ENCODE data around the gene DCLK1. TPM values are rescaled to one million over a fixed set of nuclear protein-coding genes. Genes with fewer than 3 reads are reported as not detected.

Gene DCLK1
- 5.3 and 6.4 TPM in 2 replicates for total RNA-seq (ENCODE audit: low replicate concordance)

DNA sequence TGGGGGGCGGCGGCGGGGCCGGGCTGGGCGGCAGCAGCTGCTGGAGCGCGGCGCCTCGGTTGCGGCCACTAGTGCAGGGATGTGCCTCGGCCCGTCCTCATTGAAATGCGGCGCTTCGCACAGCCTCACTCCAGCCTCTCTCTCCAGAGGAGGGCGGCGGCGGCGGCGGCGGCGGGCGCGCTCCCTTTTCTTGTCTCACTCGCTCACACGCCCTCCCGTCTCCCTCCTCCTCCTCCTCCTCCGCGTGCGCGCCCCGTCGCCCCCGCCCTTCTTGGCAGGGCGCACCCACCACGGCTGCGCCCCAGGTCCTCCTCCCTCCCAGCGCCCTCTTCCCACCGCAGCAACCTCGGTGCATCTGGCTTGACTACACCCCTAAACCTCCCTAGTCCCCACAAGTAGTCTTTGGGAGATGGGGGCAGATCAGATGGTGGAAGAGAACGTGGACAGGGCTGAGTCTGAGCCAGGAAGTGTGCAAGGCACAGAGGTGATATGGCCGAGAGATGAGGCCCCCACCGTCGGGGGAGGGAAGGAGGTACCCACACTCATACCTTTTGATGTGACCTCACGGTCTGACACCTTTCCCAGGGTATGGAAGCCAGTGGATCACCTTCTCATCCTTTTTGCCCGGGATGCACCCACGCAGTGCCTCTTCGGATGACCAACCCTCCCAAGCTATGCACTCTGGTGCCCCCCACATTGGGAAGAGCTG is at the start of gene DCLK1:
DCLK1 (minus strand) TSS at position 161 of the 709 bp plus-strand sequence.
- Histone ChIP-seq H3K27me3 (peaks cover 74% of the 10 kb centered on the region), H3K4me2 (peak within 1 kb of the TSS; percentile 83), H3K9me3 (ENCODE audit: low read depth) (no peaks in the 10 kb centered on the region), H4K20me1 (ENCODE audit: low read depth) (no peaks in the 10 kb centered on the region), H3K9ac (no peak within 1 kb of the TSS), H3F3A (ENCODE audit: low read depth) (no peaks in the 10 kb centered on the region), H2AFZ (replicated peaks) (peak within 1 kb of the TSS; percentile 93), H3K4me1 (no peaks in the 10 kb centered on the region), H3K27ac (no peak within 1 kb of the TSS), H3K4me3 (peak within 1 kb of the TSS; percentile 69), H3K79me2 (ENCODE audit: low read depth) (no peaks in the 10 kb centered on the region), H3K36me3 (no peaks in the 10 kb centered on the region)
- peak; percentile 85 for DNase-seq (ENCODE audit: low spot score)
- H3K27ac Mint-ChIP-seq = no peak within 1 kb of the TSS
- H3K27me3 Mint-ChIP-seq (ENCODE audit: insufficient read depth, low read depth) = peaks cover 4% of the 10 kb centered on the region
- H3K4me3 Mint-ChIP-seq = peak within 1 kb of the TSS; percentile 94
- no peaks in the 10 kb centered on the region for H3K36me3 Mint-ChIP-seq
- TF ChIP-seq EZH2 (IDR thresholded peaks at IDR 0.05) (no peak), EZH2phosphoT487 (IDR thresholded peaks at IDR 0.05) (no peak), CTCF (IDR thresholded peaks at IDR 0.05) (no peak)
- no peaks in the 10 kb centered on the region for H3K9me3 Mint-ChIP-seq
- H3K4me1 Mint-ChIP-seq = peaks cover 7% of the 10 kb centered on the region

- H3K4me3 Mint-ChIP-seq = no peak overlapping the region
- no peaks in the 10 kb centered on the region for H3F3A ChIP-seq (ENCODE audit: low read depth)
- H3K4me1 ChIP-seq = no peaks in the 10 kb centered on the region
- H3K9me3 ChIP-seq (ENCODE audit: low read depth) = no peaks in the 10 kb centered on the region
- H3K27ac Mint-ChIP-seq = no peak overlapping the region
- no peaks in the 10 kb centered on the region for H3K36me3 ChIP-seq
- no peaks in the 10 kb centered on the region for H3K79me2 ChIP-seq (ENCODE audit: low read depth)
- TF ChIP-seq CTCF (IDR thresholded peaks at IDR 0.05) = no peak
- TF ChIP-seq EZH2 (IDR thresholded peaks at IDR 0.05) = no peak
- TF ChIP-seq EZH2phosphoT487 (IDR thresholded peaks at IDR 0.05) = no peak
- DNase-seq (ENCODE audit: low spot score) = no peak
- no peaks in the 10 kb centered on the region for H3K36me3 Mint-ChIP-seq
- no peak overlapping the region for H3K27ac ChIP-seq
- no peak overlapping the region for H3K9ac ChIP-seq
- no peak overlapping the region for H2AFZ ChIP-seq (replicated peaks)
- H3K27me3 ChIP-seq = no peaks in the 10 kb centered on the region
- no peaks in the 10 kb centered on the region for H3K4me1 Mint-ChIP-seq
- peaks cover 2% of the 10 kb centered on the region for H3K27me3 Mint-ChIP-seq (ENCODE audit: insufficient read depth, low read depth)
- H4K20me1 ChIP-seq (ENCODE audit: low read depth) = no peaks in the 10 kb centered on the region
- H3K4me3 ChIP-seq = no peak overlapping the region
- no peak overlapping the region for H3K4me2 ChIP-seq
- H3K9me3 Mint-ChIP-seq = no peaks in the 10 kb centered on the region
These were observed 44.4 kb upstream of the DCLK1 start for GRCh38 chr13:36175621-36176020.

GRCh38 chr13:36174923-36175322 is 43.7 kb upstream of the DCLK1 start:
- H3K9ac ChIP-seq = no peak overlapping the region
- DNase-seq (ENCODE audit: low spot score) = no peak
- H3K4me1 ChIP-seq = no peaks in the 10 kb centered on the region
- H3K27me3 Mint-ChIP-seq (ENCODE audit: insufficient read depth, low read depth) = peaks cover 2% of the 10 kb centered on the region
- H3K4me2 ChIP-seq = no peak overlapping the region
- H3K4me1 Mint-ChIP-seq = no peaks in the 10 kb centered on the region
- no peaks in the 10 kb centered on the region for H3K9me3 Mint-ChIP-seq
- no peak overlapping the region for H2AFZ ChIP-seq (replicated peaks)
- H3F3A ChIP-seq (ENCODE audit: low read depth) = no peaks in the 10 kb centered on the region
- H3K36me3 ChIP-seq = no peaks in the 10 kb centered on the region
- no peaks in the 10 kb centered on the region for H3K9me3 ChIP-seq (ENCODE audit: low read depth)
- H3K4me3 ChIP-seq = no peak overlapping the region
- no peak overlapping the region for H3K27ac Mint-ChIP-seq
- no peak overlapping the region for H3K27ac ChIP-seq
- no peaks in the 10 kb centered on the region for H3K79me2 ChIP-seq (ENCODE audit: low read depth)
- no peaks in the 10 kb centered on the region for H4K20me1 ChIP-seq (ENCODE audit: low read depth)
- H3K4me3 Mint-ChIP-seq = no peak overlapping the region
- H3K36me3 Mint-ChIP-seq = no peaks in the 10 kb centered on the region
- TF ChIP-seq EZH2 (IDR thresholded peaks at IDR 0.05) (no peak), EZH2phosphoT487 (IDR thresholded peaks at IDR 0.05) (no peak), CTCF (IDR thresholded peaks at IDR 0.05) (no peak)
- H3K27me3 ChIP-seq = no peaks in the 10 kb centered on the region
